IPS-11a (cell line): ENCODE measurements around the gene SATB2.

Experiments used
- H3K4me3 ChIP-seq: one replicate; pipeline ENCODE4 v1.5.1; 2013; ENCODE audit warnings: low read depth, low read length, control low read depth

SATB2 gene

GRCh38 chr2:199455210-199455544 lies 2.6 kb downstream of the SATB2 start:
- peak overlapping the region; percentile 51 for H3K4me3 ChIP-seq

- no peak overlapping the region for H3K4me3 ChIP-seq
Measured at GRCh38 chr2:199452991-199453379, 4.8 kb downstream of the SATB2 start.

GRCh38 chr2:199452260-199452990 lies 5.3 kb downstream of the SATB2 start:
- no peak overlapping the region for H3K4me3 ChIP-seq

GRCh38 chr2:199449956-199450355 lies 7.8 kb downstream of the SATB2 start:
- H3K4me3 ChIP-seq, result no peak overlapping the region

- no peak overlapping the region for H3K4me3 ChIP-seq
Measured at GRCh38 chr2:199449455-199449854, 8.3 kb downstream of the SATB2 start.

GRCh38 chr2:199446996-199447576 lies 10.7 kb downstream of the SATB2 start:
- no peak overlapping the region for H3K4me3 ChIP-seq

- H3K4me3 ChIP-seq, result no peak overlapping the region
Measured at GRCh38 chr2:199444749-199445148, 13.0 kb downstream of the SATB2 start.

- H3K4me3 ChIP-seq, result no peak overlapping the region
Measured at GRCh38 chr2:199443589-199444130, 14.1 kb downstream of the SATB2 start.

- no peak overlapping the region for H3K4me3 ChIP-seq
Measured at GRCh38 chr2:199442173-199442572, 15.6 kb downstream of the SATB2 start.

GRCh38 chr2:199441759-199442158 lies 16.0 kb downstream of the SATB2 start:
- H3K4me3 ChIP-seq, result no peak overlapping the region

GRCh38 chr2:199440118-199440517 lies 17.6 kb downstream of the SATB2 start:
- no peak overlapping the region for H3K4me3 ChIP-seq

GRCh38 chr2:199439542-199439941 lies 18.2 kb downstream of the SATB2 start:
- no peak overlapping the region for H3K4me3 ChIP-seq

GRCh38 chr2:199439066-199439465 lies 18.7 kb downstream of the SATB2 start:
- H3K4me3 ChIP-seq, result no peak overlapping the region

GRCh38 chr2:199434555-199434954 lies 23.2 kb downstream of the SATB2 start:
- H3K4me3 ChIP-seq, result no peak overlapping the region

GRCh38 chr2:199433204-199433832 lies 24.4 kb downstream of the SATB2 start:
- H3K4me3 ChIP-seq, result no peak overlapping the region

- no peak overlapping the region for H3K4me3 ChIP-seq
Measured at GRCh38 chr2:199431746-199432213, 26.0 kb downstream of the SATB2 start.

GRCh38 chr2:199430214-199430613 lies 27.5 kb downstream of the SATB2 start:
- no peak overlapping the region for H3K4me3 ChIP-seq

- no peak overlapping the region for H3K4me3 ChIP-seq
Measured at GRCh38 chr2:199428291-199428690, 29.4 kb downstream of the SATB2 start.

- H3K4me3 ChIP-seq, result no peak overlapping the region
Measured at GRCh38 chr2:199424160-199424559, 33.6 kb downstream of the SATB2 start.

GRCh38 chr2:199419428-199419827 lies 38.3 kb downstream of the SATB2 start:
- no peak overlapping the region for H3K4me3 ChIP-seq

GRCh38 chr2:199414465-199414864 lies 43.3 kb downstream of the SATB2 start:
- no peak overlapping the region for H3K4me3 ChIP-seq

GRCh38 chr2:199414001-199414400 lies 43.7 kb downstream of the SATB2 start:
- no peak overlapping the region for H3K4me3 ChIP-seq
